Progenitor cell of endocrine pancreas (in vitro differentiated cells): ENCODE data around the gene RCE1. TPM values are rescaled to one million over a fixed set of nuclear protein-coding genes. Genes with fewer than 3 reads are reported as not detected.

Experiments
- DNase-seq: peaks from one replicate; pipeline ENCODE4 v3.0.0; 2021; ENCODE audit warnings: low spot score; ENCODE audit not compliant: unreplicated experiment
- H3K27ac Mint-ChIP-seq: 2 replicates; pipeline ENCODE4 v1.8.0; 2021; ENCODE audit warnings: mild to moderate bottlenecking, moderate library complexity, mixed read lengths
- H3K27me3 Mint-ChIP-seq: 2 replicates; pipeline ENCODE4 v1.8.0; 2021; ENCODE audit warnings: mixed read lengths
- H3K36me3 Mint-ChIP-seq: 2 replicates; pipeline ENCODE4 v1.8.0; 2022; ENCODE audit warnings: mixed read lengths; ENCODE audit not compliant: insufficient read depth
- H3K4me1 Mint-ChIP-seq: 2 replicates; pipeline ENCODE4 v1.8.0; 2021; ENCODE audit warnings: low read depth, mixed read lengths
- H3K4me3 Mint-ChIP-seq: 2 replicates; pipeline ENCODE4 v1.8.0; 2021; ENCODE audit warnings: low read depth, mild to moderate bottlenecking, moderate library complexity, mixed read lengths
- H3K9me3 Mint-ChIP-seq: 2 replicates; pipeline ENCODE4 v1.8.0; 2021; ENCODE audit warnings: low read depth, mixed read lengths
- total RNA-seq: library from RNA; stranded (reverse); gene quantifications from 2 replicates; pipeline ENCODE4 v1.2.1, GENCODE V29; 2021
- TF ChIP-seq, protein P1 (sequence below): fragments of 200-600 bp; sonication (generic); IDR thresholded peaks from one replicate; pipeline ENCODE4 v1.5.0; 2021; ENCODE audit warnings: antibody characterized with exemption, mild to moderate bottlenecking; ENCODE audit not compliant: unreplicated experiment

Gene RCE1
- total RNA-seq, 1 donor from 2014 or later: 33.3 TPM

DNA sequence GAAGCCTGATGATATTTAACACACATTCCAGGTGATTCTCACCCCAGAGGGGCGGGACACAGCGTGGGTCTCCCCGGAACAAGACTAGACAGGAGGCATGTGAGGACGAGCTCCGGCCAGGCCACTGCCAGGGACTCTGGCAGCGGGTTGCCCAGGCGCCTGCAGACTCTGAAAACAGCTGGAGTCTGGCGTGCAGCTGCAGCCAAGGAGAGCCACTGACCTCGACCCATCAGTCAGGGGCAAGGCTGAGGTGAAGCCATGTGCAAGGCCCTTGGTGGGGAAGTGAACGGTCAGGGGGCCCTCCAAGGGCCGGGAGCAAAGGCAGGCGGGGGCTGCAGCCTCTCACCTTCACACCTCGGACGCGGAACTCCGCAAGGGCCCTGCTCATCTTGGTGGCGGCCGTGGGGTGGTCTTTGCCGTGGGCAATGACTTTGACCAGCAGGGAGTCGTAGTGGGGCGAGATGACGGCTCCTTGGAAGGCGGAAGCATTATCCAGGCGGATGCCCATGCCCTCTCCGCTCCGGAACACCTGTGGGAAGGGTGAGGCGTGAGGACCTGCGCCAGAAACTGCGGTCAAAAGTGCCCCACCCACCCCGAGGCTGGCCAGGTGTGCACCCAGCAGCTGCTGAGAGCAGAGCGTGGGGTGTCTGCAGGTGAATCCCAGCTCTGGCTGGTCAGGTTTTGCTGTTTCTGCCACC is 20.3 kb downstream of the RCE1 start:
- H3K36me3 Mint-ChIP-seq: no peaks in the 10 kb centered on the region
- no peak overlapping the region for H3K27ac Mint-ChIP-seq
- TF ChIP-seq, protein P1, sequence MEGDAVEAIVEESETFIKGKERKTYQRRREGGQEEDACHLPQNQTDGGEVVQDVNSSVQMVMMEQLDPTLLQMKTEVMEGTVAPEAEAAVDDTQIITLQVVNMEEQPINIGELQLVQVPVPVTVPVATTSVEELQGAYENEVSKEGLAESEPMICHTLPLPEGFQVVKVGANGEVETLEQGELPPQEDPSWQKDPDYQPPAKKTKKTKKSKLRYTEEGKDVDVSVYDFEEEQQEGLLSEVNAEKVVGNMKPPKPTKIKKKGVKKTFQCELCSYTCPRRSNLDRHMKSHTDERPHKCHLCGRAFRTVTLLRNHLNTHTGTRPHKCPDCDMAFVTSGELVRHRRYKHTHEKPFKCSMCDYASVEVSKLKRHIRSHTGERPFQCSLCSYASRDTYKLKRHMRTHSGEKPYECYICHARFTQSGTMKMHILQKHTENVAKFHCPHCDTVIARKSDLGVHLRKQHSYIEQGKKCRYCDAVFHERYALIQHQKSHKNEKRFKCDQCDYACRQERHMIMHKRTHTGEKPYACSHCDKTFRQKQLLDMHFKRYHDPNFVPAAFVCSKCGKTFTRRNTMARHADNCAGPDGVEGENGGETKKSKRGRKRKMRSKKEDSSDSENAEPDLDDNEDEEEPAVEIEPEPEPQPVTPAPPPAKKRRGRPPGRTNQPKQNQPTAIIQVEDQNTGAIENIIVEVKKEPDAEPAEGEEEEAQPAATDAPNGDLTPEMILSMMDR: no peak
- no peaks in the 10 kb centered on the region for H3K9me3 Mint-ChIP-seq
- no peak overlapping the region for H3K4me3 Mint-ChIP-seq
- no peaks in the 10 kb centered on the region for H3K27me3 Mint-ChIP-seq
- no peak for DNase-seq
- no peaks in the 10 kb centered on the region for H3K4me1 Mint-ChIP-seq

DNA sequence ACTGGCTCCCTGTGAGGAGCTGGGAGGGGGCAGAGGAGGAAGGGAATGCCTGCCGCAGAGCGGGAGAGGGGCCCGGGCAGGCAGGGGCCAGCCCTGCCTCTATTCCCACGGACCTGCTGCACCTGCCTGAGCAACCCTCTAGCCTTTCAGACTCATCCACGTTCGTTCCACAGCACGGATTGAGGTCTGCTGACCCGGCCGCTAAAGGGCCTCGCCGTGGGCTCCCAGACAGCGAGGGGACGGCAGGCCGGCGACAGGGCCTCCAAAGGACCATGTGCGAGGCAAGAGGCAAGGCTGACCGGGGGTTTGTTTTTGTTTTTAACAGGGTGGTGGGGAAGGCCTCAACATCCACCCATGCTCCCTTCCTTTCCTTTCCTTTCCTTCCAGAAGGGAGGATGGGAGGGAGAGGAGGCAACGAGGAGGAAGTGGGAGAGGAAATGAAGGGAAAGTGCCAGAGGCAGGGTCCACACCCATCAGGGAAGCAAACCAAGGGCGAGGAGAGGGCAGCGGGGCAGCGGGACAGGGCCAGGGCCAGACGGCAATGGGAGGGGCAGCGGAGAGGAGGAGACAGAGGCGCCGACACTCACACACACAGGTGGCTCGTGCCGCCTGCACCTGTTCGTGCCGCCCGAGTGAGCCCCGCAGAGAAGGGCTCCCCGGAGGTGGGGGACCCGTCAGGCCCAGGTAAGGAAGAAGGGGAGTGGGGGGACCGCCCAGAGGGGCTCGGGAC is 21.1 kb downstream of the RCE1 start:
- no peaks in the 10 kb centered on the region for H3K9me3 Mint-ChIP-seq
- H3K27me3 Mint-ChIP-seq: no peaks in the 10 kb centered on the region
- H3K27ac Mint-ChIP-seq: no peak overlapping the region
- TF ChIP-seq, protein P1: no peak
- no peak overlapping the region for H3K4me3 Mint-ChIP-seq
- H3K4me1 Mint-ChIP-seq: no peaks in the 10 kb centered on the region
- no peaks in the 10 kb centered on the region for H3K36me3 Mint-ChIP-seq
- no peak for DNase-seq

DNA sequence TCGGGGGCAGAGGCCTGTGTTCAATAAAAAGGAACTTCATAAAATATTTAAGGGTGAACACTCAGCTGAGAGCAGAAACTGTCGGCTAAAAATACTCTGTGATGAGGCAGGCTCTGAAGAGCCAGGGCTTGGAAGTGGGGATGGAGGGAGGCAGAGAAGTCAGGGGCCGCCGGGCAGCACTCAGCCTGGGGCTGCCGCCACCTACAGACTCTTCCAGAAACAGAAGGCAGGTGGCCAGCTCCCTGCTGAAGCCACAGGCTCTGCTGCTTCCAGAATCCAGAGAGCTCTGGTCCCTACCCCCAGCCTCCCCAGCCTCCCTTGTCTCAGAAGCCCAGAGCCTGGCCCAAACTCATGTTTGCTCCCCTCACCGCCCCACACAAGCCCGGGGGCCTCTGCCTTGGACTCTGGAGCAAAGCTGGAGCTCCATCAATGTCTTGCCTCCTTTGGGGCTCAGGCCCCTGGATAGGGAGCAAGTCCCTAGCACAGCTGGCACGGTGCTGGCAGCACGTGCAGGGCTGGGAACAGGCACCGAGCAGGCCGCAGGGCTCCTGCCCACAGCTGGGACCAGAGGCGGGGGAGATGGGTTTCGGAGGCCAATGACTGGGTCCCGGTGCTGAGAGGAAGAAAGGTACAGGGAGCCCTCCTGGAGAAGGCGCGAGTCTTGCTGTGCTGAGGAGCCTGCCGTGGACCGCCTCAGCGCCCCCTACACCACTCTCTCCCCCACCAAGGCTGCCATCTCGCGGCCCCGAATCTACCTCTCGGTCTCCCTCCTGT is 21.9 kb downstream of the RCE1 start:
- no peaks in the 10 kb centered on the region for H3K4me1 Mint-ChIP-seq
- H3K27ac Mint-ChIP-seq: no peak overlapping the region
- H3K36me3 Mint-ChIP-seq: no peaks in the 10 kb centered on the region
- H3K27me3 Mint-ChIP-seq: no peaks in the 10 kb centered on the region
- H3K4me3 Mint-ChIP-seq: no peak overlapping the region
- TF ChIP-seq, protein P1: no peak
- no peaks in the 10 kb centered on the region for H3K9me3 Mint-ChIP-seq
- DNase-seq: no peak

DNA sequence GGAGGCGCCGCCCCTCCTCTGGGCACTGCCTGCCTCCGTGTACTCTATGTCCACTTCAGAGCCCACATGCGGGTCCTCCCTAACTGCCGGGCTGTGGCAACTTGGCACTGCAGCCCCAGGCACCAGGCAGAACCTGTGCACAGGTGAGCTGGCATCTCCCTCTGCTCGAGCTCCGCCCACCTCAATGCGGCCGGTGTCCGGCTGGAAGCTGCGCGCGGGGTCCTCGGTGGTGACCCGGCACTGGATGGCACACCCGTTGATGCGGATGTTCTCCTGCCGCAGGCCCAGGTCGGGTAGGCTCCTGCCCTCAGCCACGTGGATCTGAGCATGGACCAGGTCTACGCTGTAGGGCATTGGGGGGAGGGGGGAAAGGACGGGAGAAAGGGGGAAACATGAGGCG is 22.8 kb downstream of the RCE1 start:
- no peak for DNase-seq
- H3K9me3 Mint-ChIP-seq: no peaks in the 10 kb centered on the region
- no peaks in the 10 kb centered on the region for H3K36me3 Mint-ChIP-seq
- H3K4me1 Mint-ChIP-seq: no peaks in the 10 kb centered on the region
- TF ChIP-seq, protein P1: no peak
- H3K27ac Mint-ChIP-seq: no peak overlapping the region
- no peaks in the 10 kb centered on the region for H3K27me3 Mint-ChIP-seq
- H3K4me3 Mint-ChIP-seq: no peak overlapping the region

DNA sequence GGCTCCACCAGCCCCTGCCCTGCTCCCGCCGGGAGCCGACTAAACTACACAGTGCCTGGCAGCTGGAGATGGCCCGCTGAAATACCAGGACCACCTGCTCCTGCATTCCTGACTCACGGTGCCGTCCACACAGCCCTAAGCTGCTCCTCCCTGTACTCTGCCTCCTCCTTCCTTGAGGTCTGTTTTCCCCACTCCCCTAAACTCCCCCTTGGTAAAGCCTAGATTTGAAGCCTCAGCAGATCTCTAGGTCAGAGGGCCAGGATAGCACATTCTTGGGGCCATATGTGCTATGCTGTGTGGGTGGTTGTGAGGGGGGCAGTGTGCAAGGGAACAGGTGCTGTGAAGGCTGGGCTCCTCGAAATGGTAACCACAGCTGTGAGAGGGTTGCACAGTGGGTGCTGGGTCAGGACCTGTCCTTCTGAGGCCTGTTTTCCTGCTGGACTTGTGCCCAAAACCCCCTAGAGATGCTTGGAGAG is 23.3 kb downstream of the RCE1 start:
- TF ChIP-seq, protein P1: no peak
- no peak for DNase-seq
- Mint-ChIP-seq H3K27me3 (no peaks in the 10 kb centered on the region), H3K9me3 (no peaks in the 10 kb centered on the region), H3K36me3 (no peaks in the 10 kb centered on the region), H3K27ac (no peak overlapping the region), H3K4me3 (no peak overlapping the region), H3K4me1 (no peaks in the 10 kb centered on the region)
